Left lobe of liver (tissue), 2 donors: ENCODE results near the gene EEF1A1. TPM values are rescaled to one million over a fixed set of nuclear protein-coding genes. Genes with fewer than 3 reads are reported as not detected.
A peak's percentile ranks its signal among the peaks of the same experiment; 100 is the strongest.
"Not testable (repeated sequence)": the region's sequence is repeated elsewhere in the genome, so short reads cannot be mapped to it uniquely, and the experiment has no call there.

ENCODE experiments used
- ATAC-seq: fragments of 200-7000 bp; cut with Tn5 transposase; one replicate; pipeline ENCODE4 v1.9.1; 2020; ENCODE audit warnings: mild to moderate bottlenecking, moderate library complexity
- DNase-seq: peaks from one replicate; pipeline ENCODE4 v3.0.0-alpha.2; 2020; ENCODE audit warnings: low spot score
- total RNA-seq: library from RNA; stranded (reverse); gene quantifications from one replicate; pipeline ENCODE4 v1.2.1, GENCODE V29; 2021
- donor health status: DM: no; HTN: no; CAD: no; lungs with moderate emphysema.
- donor health status: DM: no; HTN: yes; CAD: no.

Gene EEF1A1
- total RNA-seq, 1 donor from 2014 or later = 3,300 TPM

DNA sequence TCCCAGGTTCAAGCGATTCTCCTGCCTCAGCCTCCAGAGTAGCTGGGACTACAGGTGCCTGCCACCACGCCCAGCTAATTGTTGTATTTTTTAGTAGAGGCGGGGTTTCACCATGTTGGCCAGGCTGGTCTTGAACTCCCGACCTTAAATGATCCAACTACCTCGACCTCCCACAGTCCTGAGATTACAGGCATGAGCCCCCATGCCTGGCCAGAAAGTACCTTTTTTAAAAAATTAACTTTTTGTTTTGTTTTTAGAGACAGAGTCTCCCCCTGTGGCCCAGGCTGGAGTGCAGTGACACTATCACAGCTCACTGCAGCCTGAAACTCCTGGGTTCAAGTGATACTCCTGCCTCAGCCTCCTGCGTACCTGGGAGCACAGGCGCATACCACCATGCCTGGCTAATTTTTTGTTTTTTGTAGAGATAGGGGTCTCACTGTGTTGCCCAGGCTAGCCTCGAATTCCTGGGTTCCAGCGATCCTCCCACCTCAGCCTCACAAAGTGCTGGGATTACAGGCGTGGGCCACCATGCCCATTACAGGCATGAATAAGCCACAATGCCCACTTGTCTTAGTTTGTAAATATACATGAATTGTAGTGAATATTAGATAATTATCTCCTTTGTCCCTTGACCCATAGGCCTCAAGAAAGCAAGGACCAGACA, 17.4 kb upstream of the EEF1A1 start:
- ATAC-seq = no peak

DNA sequence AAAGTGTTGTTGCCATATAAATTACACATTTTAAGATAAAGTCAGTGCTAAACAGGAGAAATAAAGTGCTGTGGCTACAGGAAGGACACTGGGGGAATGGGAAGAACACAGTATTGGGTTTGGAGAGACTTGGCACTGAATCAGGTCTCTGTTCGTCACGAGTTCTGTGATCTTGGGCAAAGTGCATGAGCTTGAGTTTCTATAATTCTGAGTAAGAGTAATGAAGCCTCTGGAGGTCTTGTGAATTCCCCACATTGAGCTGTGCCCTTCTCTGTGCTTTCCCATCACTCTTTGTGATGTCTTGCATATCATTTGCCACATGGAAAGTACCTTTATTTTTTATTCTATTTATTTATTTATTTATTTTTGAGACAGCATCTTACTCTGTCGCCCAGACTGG, 16.8 kb upstream of the EEF1A1 start:
- DNase-seq = no peak
- ATAC-seq = peak; percentile 73

More for the DNA sequence above, 17.4 kb upstream of the EEF1A1 start:
- DNase-seq = no peak

DNA sequence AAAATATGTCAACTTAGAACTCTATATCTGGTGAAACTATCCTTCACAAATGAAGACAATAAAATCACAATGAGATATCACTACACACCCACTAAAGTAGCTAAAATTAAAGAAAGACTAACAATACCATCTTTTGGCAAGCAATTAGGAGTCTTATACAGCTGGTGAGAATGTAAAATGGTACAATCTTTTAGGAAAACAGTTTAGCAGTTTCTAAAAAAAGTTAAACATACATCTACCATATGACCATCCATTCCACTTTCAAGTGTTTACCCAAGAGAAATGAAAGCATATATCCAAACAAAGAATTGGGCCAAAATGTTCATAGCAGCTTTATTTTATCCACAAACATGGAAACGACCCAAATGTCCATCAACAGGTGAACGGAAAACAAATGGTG, 13.8 kb upstream of the EEF1A1 start:
- ATAC-seq (no peak), DNase-seq (no peak)

DNA sequence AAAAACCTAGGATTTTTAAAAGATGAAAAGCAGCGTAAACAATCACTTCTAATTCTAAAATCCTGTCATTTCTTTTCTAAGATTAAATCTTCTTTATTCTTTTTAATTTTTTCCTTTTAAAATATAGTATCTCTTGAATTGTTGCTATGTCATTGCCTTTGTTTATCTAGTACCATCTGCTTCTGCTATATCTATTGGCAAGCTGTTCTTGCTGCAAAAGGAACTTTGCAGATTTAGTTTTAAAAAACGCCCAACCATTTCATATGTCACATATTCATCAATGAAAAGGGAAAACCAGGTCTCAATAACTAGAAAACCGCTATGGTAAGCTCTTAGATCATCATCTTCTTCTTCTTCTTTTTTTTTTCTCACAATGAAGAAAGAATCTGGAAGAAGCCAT, 11.5 kb upstream of the EEF1A1 start:
- no peak for DNase-seq
- no peak for ATAC-seq

DNA sequence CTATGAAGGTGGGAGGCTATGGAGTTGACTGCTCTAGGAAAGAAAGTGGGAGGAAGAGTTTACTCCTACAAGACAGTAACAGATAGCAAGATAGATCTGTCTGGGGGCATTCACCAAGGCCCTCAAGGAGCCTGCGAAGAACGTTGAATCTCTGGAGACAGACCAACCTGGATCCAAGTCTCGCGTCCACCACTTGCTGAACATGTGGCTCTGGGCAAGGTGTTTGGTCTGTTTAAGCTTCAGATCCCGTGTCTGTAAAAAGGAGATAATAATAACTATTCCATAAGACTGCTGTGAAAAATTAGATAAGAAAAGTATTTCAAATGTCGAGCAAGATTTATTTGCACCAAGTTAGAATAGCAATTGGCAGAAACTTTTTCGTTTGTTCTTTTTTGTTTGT, 8.1 kb upstream of the EEF1A1 start:
- ATAC-seq (no peak), DNase-seq (no peak)

DNA sequence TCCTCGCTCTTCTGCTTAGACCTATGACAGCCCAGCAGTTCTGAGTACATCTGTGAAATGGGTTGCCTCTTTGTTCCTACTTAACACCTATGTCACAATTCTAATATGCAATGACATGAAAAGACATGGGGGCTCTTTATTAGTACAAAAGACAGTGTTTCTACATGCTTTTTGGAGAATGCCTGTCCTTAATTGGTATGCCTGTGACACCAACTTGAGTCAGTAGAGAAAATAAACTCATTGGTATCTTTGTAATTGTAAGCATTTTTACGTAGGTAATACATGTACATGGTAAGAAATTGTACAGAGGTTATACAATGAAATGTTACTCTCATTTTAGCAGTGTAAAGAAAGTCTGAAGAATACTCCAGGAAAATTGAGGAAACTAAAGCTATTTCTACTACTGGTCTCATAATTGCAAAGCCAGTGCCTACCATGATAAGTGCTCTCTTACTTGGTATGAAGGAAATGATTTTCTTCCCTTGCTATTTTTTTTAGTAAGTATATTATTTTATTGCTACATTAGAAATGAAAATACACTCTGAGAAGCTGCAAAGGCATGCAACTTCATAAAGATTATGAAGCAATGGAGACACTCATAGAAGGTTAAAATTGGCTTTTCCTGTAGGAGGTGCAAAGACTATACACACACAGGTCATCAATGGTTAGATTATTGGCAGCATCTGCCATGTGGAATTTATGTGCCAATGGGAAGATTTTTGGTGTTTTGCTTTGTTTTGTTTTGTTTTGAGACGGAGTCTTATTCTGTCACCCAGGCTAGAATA, 4.9 kb upstream of the EEF1A1 start:
- ATAC-seq = no peak
- no peak for DNase-seq

DNA sequence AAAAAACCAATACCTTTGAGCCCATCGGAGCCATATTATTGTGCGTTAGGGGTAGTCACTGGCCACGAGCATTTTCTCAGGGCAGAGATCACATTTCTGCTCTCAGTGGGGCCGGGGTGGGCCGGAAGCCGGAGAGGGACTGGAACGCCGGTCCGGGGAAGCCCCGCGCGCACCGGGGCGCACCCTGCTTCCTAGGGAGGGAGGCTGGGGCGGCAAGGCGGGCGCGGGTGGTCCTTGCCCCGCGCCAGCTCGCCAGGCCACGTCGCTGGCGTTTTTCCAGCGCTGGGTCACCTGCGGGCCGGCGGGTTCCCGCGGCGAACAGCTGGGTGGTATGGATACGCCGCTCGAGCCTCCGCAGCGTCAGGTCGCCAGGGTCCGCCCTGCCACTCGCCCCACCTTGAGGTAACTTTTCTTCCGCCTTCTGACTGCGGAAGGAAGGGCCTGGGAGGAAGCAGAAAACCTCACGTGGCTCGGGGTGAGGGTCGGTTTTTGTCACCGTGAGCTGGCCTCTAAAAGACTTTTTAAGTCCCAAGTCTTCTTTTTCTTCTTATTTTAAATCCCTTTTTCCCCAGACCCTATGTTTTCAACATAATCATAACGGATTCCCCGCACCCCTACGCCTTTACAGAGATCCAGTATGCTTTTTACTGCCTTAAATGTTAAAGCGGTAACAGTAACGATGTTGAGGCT, 2.7 kb upstream of the EEF1A1 start:
- peak; percentile 21 for ATAC-seq
- DNase-seq = peak; percentile 75

DNA sequence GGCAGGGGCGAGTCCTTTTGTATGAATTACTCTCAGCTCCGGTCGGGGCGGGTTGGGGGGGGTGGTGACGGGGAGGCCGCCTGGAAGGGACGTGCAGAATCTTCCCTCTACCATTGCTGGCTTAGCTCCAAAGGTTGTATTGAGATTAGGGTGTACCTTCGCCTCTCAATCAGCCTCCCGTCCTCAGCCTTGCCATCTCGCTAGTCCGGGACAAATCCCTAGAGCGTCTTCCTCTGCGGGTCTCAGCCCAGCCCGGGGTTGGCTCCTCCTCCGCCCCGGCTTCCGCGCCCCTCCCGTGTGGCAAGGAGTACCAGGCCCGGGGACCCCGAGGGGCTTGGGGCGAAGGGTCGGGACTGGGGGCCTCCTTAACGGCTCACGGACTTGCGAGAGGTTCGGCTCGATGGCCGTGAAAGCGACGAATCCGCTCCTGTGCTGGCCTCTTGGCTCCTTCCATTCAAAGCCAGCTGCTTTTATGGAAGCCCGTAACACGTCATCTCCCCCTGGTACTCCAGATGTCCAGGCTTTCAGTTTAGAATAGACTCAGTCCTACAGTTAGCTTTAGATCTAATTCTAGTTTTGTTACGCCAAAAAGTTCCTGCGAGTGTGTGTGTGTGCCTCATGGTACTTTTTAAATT, 636 bp upstream of the EEF1A1 start:
- peak; percentile 58 for ATAC-seq
- no peak for DNase-seq

DNA sequence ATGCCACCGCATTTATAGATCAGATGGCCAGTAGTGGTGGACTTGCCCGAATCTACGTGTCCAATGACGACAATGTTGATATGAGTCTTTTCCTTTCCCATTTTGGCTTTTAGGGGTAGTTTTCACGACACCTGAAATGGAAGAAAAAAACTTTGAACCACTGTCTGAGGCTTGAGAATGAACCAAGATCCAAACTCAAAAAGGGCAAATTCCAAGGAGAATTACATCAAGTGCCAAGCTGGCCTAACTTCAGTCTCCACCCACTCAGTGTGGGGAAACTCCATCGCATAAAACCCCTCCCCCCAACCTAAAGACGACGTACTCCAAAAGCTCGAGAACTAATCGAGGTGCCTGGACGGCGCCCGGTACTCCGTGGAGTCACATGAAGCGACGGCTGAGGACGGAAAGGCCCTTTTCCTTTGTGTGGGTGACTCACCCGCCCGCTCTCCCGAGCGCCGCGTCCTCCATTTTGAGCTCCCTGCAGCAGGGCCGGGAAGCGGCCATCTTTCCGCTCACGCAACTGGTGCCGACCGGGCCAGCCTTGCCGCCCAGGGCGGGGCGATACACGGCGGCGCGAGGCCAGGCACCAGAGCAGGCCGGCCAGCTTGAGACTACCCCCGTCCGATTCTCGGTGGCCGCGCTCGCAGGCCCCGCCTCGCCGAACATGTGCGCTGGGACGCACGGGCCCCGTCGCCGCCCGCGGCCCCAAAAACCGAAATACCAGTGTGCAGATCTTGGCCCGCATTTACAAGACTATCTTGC, 725 bp downstream of the EEF1A1 start:
- ATAC-seq (peak; percentile 37), DNase-seq (peak; percentile 74)

DNA sequence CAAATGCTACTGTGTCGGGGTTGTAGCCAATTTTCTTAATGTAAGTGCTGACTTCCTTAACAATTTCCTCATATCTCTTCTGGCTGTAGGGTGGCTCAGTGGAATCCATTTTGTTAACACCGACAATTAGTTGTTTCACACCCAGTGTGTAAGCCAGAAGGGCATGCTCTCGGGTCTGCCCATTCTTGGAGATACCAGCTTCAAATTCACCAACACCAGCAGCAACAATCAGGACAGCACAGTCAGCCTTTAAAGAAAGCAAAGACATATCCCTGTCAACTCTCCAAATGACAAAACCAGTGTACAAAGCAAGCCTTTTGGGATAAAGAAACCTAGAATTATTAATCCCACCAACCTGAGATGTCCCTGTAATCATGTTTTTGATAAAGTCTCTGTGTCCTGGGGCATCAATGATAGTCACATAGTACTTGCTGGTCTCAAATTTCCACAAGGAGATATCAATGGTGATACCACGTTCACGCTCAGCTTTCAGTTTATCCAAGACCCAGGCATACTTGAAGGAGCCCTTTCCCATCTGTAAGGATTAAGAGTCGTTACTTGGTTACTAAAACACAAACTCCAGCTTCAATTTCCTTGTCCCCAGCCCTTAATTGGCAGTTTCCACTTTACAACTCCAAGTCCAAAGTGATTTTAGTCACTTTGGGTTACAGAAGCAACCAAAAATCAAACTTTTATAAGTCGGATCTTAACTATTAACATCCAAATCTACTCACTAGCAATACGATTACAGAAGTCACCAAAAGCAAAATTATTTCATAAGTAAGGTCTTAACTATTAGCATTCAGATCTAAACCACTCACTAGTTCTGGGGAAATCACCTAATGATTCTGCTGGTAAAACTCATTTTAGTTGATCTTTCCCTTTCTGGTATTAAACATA, 1.6 kb downstream of the EEF1A1 start:
- not testable (repeated sequence) for DNase-seq, ATAC-seq

DNA sequence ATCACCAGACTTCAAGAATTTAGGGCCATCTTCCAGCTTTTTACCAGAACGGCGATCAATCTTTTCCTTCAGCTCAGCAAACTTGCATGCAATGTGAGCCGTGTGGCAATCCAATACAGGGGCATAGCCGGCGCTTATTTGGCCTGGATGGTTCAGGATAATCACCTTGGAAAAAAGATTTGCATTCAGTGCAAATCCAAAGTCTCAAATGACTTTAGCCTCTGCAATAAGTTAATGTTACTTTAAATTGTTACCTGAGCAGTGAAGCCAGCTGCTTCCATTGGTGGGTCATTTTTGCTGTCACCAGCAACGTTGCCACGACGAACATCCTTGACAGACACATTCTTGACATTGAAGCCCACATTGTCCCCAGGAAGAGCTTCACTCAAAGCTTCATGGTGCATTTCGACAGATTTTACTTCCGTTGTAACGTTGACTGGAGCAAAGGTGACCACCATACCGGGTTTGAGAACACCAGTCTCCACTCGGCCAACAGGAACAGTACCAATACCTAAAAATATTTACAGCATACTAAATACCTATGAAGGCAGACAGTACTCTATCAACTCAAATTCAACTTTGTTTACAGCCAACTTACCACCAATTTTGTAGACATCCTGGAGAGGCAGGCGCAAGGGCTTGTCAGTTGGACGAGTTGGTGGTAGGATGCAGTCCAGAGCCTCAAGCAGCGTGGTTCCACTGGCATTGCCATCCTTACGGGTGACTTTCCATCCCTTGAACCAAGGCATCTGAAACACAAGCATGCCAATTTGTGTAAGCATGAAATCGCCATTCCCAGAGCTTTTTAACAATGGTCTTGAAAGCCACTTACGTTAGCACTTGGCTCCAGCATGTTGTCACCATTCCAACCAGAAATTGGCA, 2.5 kb downstream of the EEF1A1 start:
- not testable (repeated sequence) for ATAC-seq, DNase-seq

DNA sequence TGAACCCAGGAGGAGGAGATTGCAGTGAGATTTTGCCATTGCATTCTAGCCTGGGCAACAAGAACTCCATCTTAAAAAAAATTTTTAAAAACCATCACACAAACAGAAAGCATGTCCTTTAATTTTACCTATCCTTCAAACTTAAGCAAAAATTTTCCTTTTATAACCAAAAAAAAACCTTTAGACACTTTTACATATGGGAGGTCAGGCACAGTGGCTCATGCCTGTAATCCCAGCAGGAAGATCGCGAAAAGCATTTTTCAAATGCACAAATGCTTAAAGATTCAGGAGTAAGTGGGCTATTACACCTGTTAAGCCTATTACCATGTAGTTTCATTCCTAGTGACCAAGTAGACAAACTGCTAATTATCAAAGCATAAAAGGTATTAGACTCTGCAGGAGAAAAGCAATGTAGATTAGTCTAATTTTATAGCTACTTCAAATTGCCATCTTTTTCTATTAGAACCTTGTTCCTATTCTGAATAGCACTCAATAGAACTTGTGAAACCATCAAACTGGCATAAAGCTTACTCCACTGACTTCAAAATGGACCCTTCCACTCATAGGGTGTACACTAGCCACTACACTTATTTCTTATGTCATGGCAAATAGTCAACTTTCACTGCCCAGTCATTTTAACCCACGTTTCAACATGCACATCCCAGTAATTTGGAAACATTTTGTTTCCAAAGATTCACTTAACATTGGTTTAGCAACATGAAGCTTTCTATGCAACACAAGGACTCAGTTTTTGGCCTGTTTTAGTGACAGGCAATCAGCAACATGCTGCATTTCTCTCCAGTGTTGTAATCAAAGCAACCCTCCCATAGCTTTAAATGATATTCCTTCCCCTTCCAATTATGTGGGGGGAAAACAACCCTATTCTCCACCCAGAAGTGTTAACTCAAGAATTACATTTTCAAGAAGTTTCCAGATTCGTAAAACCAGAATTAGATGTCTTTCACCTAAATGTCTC, 4.0 kb downstream of the EEF1A1 start:
- ATAC-seq (no peak), DNase-seq (no peak)

DNA sequence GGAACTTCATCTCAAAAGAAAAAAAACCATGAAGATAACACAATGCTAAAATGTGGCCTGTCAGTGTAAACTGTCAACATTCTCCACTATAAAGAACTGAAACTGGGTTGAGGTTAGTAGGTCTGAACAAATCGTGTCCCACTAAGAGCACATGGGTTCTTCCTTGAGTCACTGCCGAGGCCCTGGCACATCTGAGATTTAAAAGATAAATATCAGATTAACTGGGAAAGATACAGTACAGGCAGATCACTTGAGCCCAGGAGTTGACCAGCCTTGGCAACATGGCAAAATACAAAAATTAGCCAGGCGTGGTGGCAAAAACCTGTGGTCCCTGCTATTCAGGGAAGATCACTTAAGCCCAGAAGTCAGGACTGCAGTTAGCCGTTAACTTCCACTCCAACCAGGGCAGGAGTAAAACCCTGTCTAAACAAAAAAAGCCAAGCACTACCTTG, 5.6 kb downstream of the EEF1A1 start:
- DNase-seq = no peak
- no peak for ATAC-seq

DNA sequence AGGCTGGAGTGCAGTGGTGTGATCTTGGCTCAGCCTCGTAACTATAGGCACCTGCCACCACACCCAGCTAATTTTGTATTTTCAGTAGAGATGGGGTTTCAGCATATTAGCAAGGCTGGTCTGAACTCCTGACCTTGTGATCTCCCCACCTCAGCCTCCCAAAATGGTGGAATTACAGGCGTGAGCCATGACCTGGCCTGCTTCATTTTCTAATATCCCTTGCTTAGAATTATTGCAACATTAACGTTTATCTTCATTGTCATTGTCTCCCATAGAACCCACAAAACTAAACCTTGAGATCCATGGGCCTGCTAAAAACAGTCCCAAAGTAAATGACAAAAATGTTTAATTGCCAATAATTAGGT, 6.1 kb downstream of the EEF1A1 start:
- DNase-seq (no peak), ATAC-seq (no peak)

DNA sequence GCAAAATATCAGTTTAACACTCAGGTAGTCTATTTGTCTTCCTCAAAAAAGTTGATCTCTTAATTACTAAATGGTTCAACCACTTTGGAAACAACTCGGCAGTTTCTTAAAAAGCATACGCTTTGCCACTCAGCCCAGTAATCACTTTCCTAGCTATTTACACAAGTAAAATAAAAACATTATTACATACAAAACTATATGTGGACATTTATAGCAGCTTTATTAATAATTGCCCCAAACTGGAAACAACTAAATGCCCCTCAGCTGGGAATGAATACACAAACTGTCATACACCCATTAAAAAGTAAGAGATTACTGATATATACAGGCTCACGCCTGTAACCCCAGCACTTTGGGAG, 7.4 kb downstream of the EEF1A1 start:
- DNase-seq (no peak), ATAC-seq (no peak)

DNA sequence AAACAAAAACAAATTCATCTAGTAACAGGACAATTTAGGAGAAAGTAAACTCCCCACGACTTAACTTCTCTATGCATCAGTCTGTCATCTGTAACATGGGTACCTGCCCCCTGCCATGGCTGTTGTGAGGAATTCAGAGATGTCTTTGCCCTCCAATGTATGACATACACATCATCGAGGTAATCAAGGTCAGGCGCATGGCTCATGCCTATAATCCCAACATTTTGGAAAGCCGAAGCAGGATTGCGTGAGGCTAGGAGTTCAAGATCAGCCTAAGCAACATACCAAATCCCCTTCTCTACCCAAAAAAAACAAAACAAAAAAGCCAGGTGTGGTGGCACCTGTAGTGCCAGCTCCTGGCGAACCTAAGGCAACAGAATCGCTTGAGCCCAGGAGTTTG, 9.0 kb downstream of the EEF1A1 start:
- DNase-seq (no peak), ATAC-seq (no peak)

DNA sequence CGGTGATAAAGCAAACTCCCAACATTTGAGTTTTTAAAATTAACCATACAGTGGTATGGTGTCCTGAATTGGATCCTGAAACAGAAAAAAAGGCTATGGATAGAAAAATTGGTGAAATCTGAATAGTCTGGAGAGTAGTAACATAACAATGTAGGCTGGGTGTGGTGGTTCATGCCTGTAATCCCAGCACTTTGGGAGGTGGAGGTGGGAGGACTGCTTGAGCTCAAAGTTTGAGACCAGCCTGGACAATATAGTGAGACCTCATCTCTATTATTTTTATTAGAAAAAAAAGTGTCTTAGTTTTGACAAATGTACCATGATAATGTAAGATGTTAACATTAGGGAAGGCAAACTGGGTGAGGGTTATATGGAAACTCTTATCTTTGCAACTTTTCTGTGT, 11.0 kb downstream of the EEF1A1 start:
- ATAC-seq = no peak
- DNase-seq = no peak

DNA sequence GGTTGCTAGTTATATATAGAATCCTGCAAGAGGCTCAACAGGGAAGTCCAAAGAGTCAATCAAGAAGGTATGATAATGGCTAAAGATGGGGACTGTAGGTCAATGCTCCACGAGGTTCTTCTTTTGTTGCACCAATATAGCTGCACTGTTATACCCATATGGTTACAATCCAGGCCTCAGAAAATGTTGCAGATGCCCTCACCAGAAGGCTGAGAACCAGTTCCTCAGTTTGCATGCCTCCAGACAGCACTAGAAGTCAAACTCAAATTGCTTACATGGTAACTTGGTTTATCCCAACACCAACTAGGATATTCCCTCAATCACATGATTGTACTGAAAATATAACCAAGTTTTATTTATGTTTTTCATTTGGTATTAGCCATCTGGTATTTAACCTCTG, 12.1 kb downstream of the EEF1A1 start:
- DNase-seq (no peak), ATAC-seq (no peak)
